HepG2 (cell line): ENCODE results near the gene PTGIS.

Experiments used
- AFF4 ChIP-seq: sonication (generic); formaldehyde crosslinking; IDR thresholded peaks from 2 replicates; pipeline ENCODE4 v1.4.0; 2020; ENCODE audit warnings: missing genetic modification reagents
- ATF6 ChIP-seq: sonication (generic); formaldehyde crosslinking; conservative IDR thresholded peaks from 2 replicates; pipeline ENCODE4 v1.4.0; 2020; ENCODE audit warnings: missing genetic modification reagents
- HNRNPK ChIP-seq: fragments of 200-400 bp; formaldehyde crosslinking; IDR thresholded peaks from 2 replicates; pipeline ENCODE4 v1.6.1; 2018; ENCODE audit warnings: low read length, low read depth, moderate library complexity, mild to moderate bottlenecking; ENCODE audit not compliant: poor library complexity, severe bottlenecking
- ISL2 ChIP-seq: sonication (generic); formaldehyde crosslinking; IDR thresholded peaks from 2 replicates; pipeline ENCODE4 v1.5.0; 2020; ENCODE audit warnings: missing genetic modification reagents
- MEIS2 ChIP-seq: sonication (generic); formaldehyde crosslinking; IDR thresholded peaks from 2 replicates; pipeline ENCODE4 v1.9.0; 2021; ENCODE audit warnings: mild to moderate bottlenecking, missing genetic modification reagents
- MYC ChIP-seq: sonication (generic); formaldehyde crosslinking; IDR thresholded peaks from 2 replicates; pipeline ENCODE4 v1.9.0; 2021; ENCODE audit warnings: missing genetic modification reagents, borderline replicate concordance
- SIN3A ChIP-seq: IDR thresholded peaks from 2 replicates; pipeline ENCODE4 v1.6.1; 2011; ENCODE audit warnings: low read depth, mild to moderate bottlenecking, control low read depth, low read length, borderline replicate concordance
- ZBTB21 ChIP-seq: sonication (generic); formaldehyde crosslinking; IDR thresholded peaks from 2 replicates; pipeline ENCODE4 v1.4.0; 2020; ENCODE audit warnings: missing genetic modification reagents
- ZFP37 ChIP-seq: sonication (generic); formaldehyde crosslinking; IDR thresholded peaks from 2 replicates; pipeline ENCODE4 v1.4.0; 2020; ENCODE audit warnings: missing genetic modification reagents, borderline replicate concordance
- ZNF768 ChIP-seq: sonication (generic); formaldehyde crosslinking; IDR thresholded peaks from 2 replicates; pipeline ENCODE4 v1.4.0; 2020; ENCODE audit warnings: missing genetic modification reagents
- TF ChIP-seq, protein P1 (sequence below): sonication (generic); formaldehyde crosslinking; IDR thresholded peaks from 2 replicates; pipeline ENCODE4 v1.4.0; 2020; ENCODE audit warnings: mild to moderate bottlenecking, missing genetic modification reagents

DNA sequence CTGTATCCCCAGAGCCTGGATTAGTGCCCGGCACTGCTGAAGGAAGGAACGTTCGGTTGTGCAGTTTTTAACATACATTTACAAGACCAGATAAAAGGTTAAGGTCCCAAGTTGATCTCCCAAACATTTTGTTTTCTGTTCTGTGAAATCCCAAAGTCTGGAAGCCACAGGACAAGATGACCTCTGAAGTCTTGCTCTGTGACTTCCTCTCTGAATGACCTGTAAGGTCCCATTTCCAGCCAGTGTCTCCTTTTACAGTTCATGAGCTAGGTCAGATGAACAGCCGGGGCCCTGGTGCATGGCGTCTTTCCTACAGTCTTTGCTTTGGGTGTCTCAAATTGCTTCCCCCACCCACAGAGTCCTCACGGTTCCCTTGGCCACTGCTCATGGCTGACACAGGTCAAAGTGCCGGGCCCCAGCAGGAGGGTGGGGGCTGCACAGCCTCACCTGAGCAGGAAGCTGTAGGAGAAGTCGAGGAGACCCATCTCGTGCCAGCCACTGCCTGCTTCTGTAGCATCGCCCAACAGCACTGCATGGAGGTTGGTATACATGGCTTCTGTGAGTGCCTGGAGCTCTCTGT is 24.0 kb downstream of the PTGIS start:
- TF ChIP-seq ISL2 (CRISPR knock-in tag): no peak
- no peak for TF ChIP-seq SIN3A
- TF ChIP-seq, protein P1, sequence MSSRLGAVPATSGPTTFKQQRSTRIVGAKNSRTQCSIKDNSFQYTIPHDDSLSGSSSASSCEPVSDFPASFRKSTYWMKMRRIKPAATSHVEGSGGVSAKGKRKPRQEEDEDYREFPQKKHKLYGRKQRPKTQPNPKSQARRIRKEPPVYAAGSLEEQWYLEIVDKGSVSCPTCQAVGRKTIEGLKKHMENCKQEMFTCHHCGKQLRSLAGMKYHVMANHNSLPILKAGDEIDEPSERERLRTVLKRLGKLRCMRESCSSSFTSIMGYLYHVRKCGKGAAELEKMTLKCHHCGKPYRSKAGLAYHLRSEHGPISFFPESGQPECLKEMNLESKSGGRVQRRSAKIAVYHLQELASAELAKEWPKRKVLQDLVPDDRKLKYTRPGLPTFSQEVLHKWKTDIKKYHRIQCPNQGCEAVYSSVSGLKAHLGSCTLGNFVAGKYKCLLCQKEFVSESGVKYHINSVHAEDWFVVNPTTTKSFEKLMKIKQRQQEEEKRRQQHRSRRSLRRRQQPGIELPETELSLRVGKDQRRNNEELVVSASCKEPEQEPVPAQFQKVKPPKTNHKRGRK (CRISPR knock-in tag): no peak
- no peak for TF ChIP-seq HNRNPK
- no peak for TF ChIP-seq ZFP37 (CRISPR knock-in tag)
- no peak for TF ChIP-seq MYC (CRISPR knock-in tag)
- no peak for TF ChIP-seq MEIS2
- TF ChIP-seq AFF4 (CRISPR knock-in tag): no peak
- no peak for TF ChIP-seq ZNF768 (CRISPR knock-in tag)
- TF ChIP-seq ZBTB21 (CRISPR knock-in tag): no peak
- TF ChIP-seq ATF6 (CRISPR knock-in tag): no peak
